Omental fat pad (tissue), 4 donors: Measurements from ENCODE around the gene SGMS2. TPM values are rescaled to one million over a fixed set of nuclear protein-coding genes. Genes with fewer than 3 reads are reported as not detected.

ENCODE experiments used
- ATAC-seq: fragments of 150-250 bp; one replicate; pipeline ENCODE4 v1.9.1; 2016; ENCODE audit warnings: mild to moderate bottlenecking, moderate library complexity; ENCODE audit not compliant: low FRiP score
- DNase-seq: peaks from one replicate; pipeline ENCODE4 v3.0.0-alpha.2; 2019; ENCODE audit warnings: low spot score
- small RNA-seq: library from RNA; depleted of rRNA; stranded (forward); fragments of <200 nt; gene quantifications from one replicate; pipeline ENCODE3, GENCODE V24; 2016
- total RNA-seq, 4 donors: library from RNA; depleted of rRNA; stranded (reverse); fragments of >200 nt; gene quantifications; one replicate each; pipeline ENCODE4 v1.1.0, GENCODE V29; 2016
- TF ChIP-seq, protein P1 (sequence below), 3 donors: fragments of 450-650 bp; IDR thresholded peaks; one replicate each; pipeline ENCODE4 v1.5.1; 2016 to 2017; ENCODE audit warnings: antibody characterized with exemption in 3 of 3, mild to moderate bottlenecking in 3 of 3, moderate library complexity in 2 of 3

SGMS2 gene
- total RNA-seq, 4 donors from 2014 or later, result 20.2 to 473 (median 149) TPM

DNA sequence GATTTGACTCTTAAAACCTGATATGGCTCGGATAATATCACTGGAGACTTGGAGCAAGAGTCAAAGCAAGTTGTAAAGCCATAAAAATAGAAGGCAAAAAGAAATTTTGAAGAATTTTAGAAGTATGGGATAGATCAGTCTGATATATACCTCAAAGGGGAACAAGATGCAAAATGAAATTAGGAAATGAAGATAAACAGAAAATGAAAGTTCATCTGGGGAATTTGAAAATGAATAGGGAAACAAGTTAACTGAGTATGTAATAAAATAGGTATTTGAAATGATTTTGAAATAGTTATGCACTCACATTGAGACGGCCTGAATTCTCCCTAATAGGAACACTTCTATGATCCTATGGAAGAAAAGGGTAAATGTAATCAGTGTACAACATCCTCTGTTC lies 112.3 kb downstream of the SGMS2 start:
- ATAC-seq (peak; percentile 25), DNase-seq (no peak)
- TF ChIP-seq, protein P1, sequence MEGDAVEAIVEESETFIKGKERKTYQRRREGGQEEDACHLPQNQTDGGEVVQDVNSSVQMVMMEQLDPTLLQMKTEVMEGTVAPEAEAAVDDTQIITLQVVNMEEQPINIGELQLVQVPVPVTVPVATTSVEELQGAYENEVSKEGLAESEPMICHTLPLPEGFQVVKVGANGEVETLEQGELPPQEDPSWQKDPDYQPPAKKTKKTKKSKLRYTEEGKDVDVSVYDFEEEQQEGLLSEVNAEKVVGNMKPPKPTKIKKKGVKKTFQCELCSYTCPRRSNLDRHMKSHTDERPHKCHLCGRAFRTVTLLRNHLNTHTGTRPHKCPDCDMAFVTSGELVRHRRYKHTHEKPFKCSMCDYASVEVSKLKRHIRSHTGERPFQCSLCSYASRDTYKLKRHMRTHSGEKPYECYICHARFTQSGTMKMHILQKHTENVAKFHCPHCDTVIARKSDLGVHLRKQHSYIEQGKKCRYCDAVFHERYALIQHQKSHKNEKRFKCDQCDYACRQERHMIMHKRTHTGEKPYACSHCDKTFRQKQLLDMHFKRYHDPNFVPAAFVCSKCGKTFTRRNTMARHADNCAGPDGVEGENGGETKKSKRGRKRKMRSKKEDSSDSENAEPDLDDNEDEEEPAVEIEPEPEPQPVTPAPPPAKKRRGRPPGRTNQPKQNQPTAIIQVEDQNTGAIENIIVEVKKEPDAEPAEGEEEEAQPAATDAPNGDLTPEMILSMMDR (IDR thresholded peaks at IDR 0.05), result no peak

GRCh38 chr4:107939307-107939706 lies 114.6 kb downstream of the SGMS2 start:
- ATAC-seq, result no peak
- no peak for DNase-seq
- TF ChIP-seq, protein P1 (IDR thresholded peaks at IDR 0.05), result no peak

DNA sequence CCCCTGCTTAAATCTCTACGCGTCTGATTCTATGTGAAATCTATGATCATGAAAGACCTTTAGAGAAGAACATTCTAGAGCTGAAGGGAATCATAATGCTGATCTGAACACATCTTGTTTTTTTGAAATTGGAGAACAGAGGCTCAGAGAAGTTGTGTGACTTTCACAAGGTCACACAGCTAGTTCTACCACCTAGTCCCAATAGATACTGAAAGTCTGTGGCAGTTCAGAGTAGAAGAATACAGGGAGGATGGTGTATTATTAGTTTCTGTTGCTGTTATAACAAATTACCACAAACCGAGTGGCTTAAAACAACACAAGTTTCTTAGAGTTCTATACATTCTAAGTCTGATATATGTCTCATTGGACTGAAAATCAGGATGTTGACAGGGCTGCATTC lies 121.1 kb downstream of the SGMS2 start:
- no peak for DNase-seq
- TF ChIP-seq, protein P1 (IDR thresholded peaks at IDR 0.05), result no peak
- ATAC-seq, result no peak

- ATAC-seq, result no peak
- TF ChIP-seq, protein P1 (IDR thresholded peaks at IDR 0.05), result no peak
- DNase-seq, result no peak
Measured at GRCh38 chr4:107950746-107951540, 126.2 kb downstream of the SGMS2 start.

GRCh38 chr4:107951551-107951950 lies 126.8 kb downstream of the SGMS2 start:
- DNase-seq (no peak), ATAC-seq (no peak)
- TF ChIP-seq, protein P1 (IDR thresholded peaks at IDR 0.05), result no peak

GRCh38 chr4:107956011-107956410 lies 131.3 kb downstream of the SGMS2 start:
- DNase-seq (no peak), ATAC-seq (no peak)
- TF ChIP-seq, protein P1 (IDR thresholded peaks at IDR 0.05), result no peak

Small RNA genes within 50 kb of the gene (small RNA-seq; reads per million reads assigned to genes)
- not detected for gene RNU6-733P

Other genes starting within 250 kb of the SGMS2 start
- gene PAPSS1, start 104.7 kb upstream of the SGMS2 start, total RNA-seq, result 10 to 100 TPM; 29.4 to 41.5 (median 37.6) TPM
- gene CYP2U1, start 106.6 kb downstream of the SGMS2 start, total RNA-seq, result 10 to 100 TPM in 3 of 4 donors, 1 to 10 TPM in 1; 9.2 to 15.6 (median 14.4) TPM
- 100 to 1,000 TPM in 3 of 4 donors, 10 to 100 TPM in 1; 80.2 to 154 (median 119) TPM for gene HADH, start 165.0 kb downstream of the SGMS2 start, total RNA-seq